ENCODE results near the gene DNAJC1. TPM values are rescaled to one million over a fixed set of nuclear protein-coding genes. Genes with fewer than 3 reads are reported as not detected.

The DNAJC1 gene
- total and polyA plus RNA-seq, 2 donors (not counting 3 experiments of a cell fraction or from before 2014, with no cell fraction given), result 11.2 to 19.7 TPM

DNA sequence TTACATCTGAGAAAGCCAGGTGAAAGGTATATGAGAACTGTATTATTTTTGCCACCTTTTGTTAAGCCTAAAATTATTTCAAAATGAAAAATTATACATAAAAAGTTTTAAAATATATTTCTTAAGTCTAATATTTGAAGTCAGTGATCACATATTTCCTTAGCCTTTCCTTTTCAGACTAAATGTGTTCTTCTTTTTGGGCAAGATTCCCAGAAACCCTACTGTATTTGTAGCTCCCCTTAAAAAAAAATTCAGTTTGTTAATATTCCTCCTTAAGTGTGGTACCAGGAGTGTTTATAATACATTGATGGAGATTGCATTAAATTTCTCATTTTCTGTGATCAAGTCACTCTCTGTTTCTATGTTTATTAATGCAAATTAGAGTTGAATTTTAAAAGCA, 22.8 kb downstream of the DNAJC1 start:
- no peaks in the 10 kb centered on the region for H3K36me3 ChIP-seq (ENCODE audit: control insufficient read depth in 2 of 2, extremely low read depth in 1 of 2, insufficient read depth in 2 of 2, low read length in 2 of 2)
- DNase-seq (ENCODE audit: low read depth, low spot score), result no peak
- no peak overlapping the region for H3K4me3 ChIP-seq (replicated peaks in 1 of 3; ENCODE audit: insufficient read depth in 1 of 3, low read depth in 1 of 3, low read length in 3 of 3)
- no peaks in the 10 kb centered on the region for H3K9me1 ChIP-seq (replicated peaks; ENCODE audit: control insufficient read depth, extremely low read depth, insufficient read depth, low read length)
- intact Hi-C loops (cut with micrococcal nuclease), result no loop called here
- H3K4me1 ChIP-seq (ENCODE audit: control insufficient read depth, extremely low read depth, insufficient read depth, low read length), result peaks cover 12% of the 10 kb centered on the region
- dilution Hi-C loops (cut with MboI; ENCODE audit: extremely low pct_ligation_motif_present, low sequenced_read_pairs), result no loop called here
- no TSS peak for BruUV-seq (replicated peaks)
- no peak overlapping the region for H3K27ac ChIP-seq (ENCODE audit: insufficient read depth, low read depth, low read length)
- FAIRE-seq, result no peak
- H3K79me2 ChIP-seq (ENCODE audit: control insufficient read depth, insufficient read depth, low read length), result peaks cover 11% of the 10 kb centered on the region
- no peaks in the 10 kb centered on the region for H3K9me3 ChIP-seq (replicated peaks; ENCODE audit: control insufficient read depth, insufficient read depth, low read length)
- H3K27me3 ChIP-seq (ENCODE audit: control insufficient read depth in 2 of 2, insufficient read depth in 2 of 2, low read length in 2 of 2), result no peaks in the 10 kb centered on the region
- ChIA-PET POLR2A (no interaction called here), CTCF (no interaction called here)
- no peak overlapping the region for H3K4me2 ChIP-seq (ENCODE audit: insufficient read depth, low read length)
- H2AFZ ChIP-seq (ENCODE audit: low read depth, low read length), result no peak overlapping the region
- TF ChIP-seq JUN (IDR thresholded peaks at IDR 0.05; ENCODE audit: borderline replicate concordance, insufficient read depth, insufficient read length, low read depth) (no peak), POLR2AphosphoS5 (IDR thresholded peaks at IDR 0.05; ENCODE audit: insufficient read depth, low read depth, low read length) (no peak), MYC (IDR thresholded peaks at IDR 0.05; ENCODE audit: low read depth, low read length) (no peak), POLR2A (IDR thresholded peaks at IDR 0.05; ENCODE audit: low read depth, low read length) (no peak), FOS (IDR thresholded peaks at IDR 0.05; ENCODE audit: borderline replicate concordance, insufficient read depth, low read length) (no peak), EZH2 (IDR thresholded peaks at IDR 0.05; ENCODE audit: borderline replicate concordance, low read depth, low read length, severe bottlenecking) (no peak), GATA2 (IDR thresholded peaks at IDR 0.05; ENCODE audit: insufficient read depth, insufficient read length, low read depth, low read length) (no peak)
- TF ChIP-seq, protein P1, sequence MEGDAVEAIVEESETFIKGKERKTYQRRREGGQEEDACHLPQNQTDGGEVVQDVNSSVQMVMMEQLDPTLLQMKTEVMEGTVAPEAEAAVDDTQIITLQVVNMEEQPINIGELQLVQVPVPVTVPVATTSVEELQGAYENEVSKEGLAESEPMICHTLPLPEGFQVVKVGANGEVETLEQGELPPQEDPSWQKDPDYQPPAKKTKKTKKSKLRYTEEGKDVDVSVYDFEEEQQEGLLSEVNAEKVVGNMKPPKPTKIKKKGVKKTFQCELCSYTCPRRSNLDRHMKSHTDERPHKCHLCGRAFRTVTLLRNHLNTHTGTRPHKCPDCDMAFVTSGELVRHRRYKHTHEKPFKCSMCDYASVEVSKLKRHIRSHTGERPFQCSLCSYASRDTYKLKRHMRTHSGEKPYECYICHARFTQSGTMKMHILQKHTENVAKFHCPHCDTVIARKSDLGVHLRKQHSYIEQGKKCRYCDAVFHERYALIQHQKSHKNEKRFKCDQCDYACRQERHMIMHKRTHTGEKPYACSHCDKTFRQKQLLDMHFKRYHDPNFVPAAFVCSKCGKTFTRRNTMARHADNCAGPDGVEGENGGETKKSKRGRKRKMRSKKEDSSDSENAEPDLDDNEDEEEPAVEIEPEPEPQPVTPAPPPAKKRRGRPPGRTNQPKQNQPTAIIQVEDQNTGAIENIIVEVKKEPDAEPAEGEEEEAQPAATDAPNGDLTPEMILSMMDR (IDR thresholded peaks at IDR 0.05; ENCODE audit: extremely low read depth in 1 of 2, insufficient read depth in 1 of 2, low read depth in 1 of 2, low read length in 2 of 2), result no peak
- TF ChIP-seq, protein P2, sequence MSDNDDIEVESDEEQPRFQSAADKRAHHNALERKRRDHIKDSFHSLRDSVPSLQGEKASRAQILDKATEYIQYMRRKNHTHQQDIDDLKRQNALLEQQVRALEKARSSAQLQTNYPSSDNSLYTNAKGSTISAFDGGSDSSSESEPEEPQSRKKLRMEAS (IDR thresholded peaks at IDR 0.05; ENCODE audit: insufficient read depth, insufficient read length), result no peak
- no peaks in the 10 kb centered on the region for H4K20me1 ChIP-seq (replicated peaks; ENCODE audit: control insufficient read depth, extremely low read depth, insufficient read depth, low read length)
- no peak overlapping the region for H3K9ac ChIP-seq (replicated peaks; ENCODE audit: extremely low read depth, insufficient read depth, low read length)

Data from endothelial cell of umbilical vein (primary cell).